HG02885 (cell line): Measurements from ENCODE around the gene ERBB4.
"Not testable (repeated sequence)": the region's sequence is repeated elsewhere in the genome, so short reads cannot be mapped to it uniquely, and the experiment has no call there.

Source experiments
- ATAC-seq: cut with Tn5 transposase; IDR thresholded peaks from one replicate; pipeline ENCODE4 v1.9.1; 2021; ENCODE audit warnings: mild to moderate bottlenecking; ENCODE audit not compliant: unreplicated experiment, poor library complexity

The ERBB4 gene

GRCh38 chr2:211564441-211564840 lies 974.2 kb downstream of the ERBB4 start:
- no peak for ATAC-seq

GRCh38 chr2:211545582-211545981 lies 993.0 kb downstream of the ERBB4 start:
- no peak for ATAC-seq

- ATAC-seq, result no peak
These were observed 1004.0 kb downstream of the ERBB4 start for GRCh38 chr2:211534632-211535031.

- not testable (repeated sequence) for ATAC-seq
These were observed 1014.4 kb downstream of the ERBB4 start for GRCh38 chr2:211524248-211524647.

GRCh38 chr2:211516537-211516936 lies 1022.1 kb downstream of the ERBB4 start:
- no peak for ATAC-seq

GRCh38 chr2:211514049-211514448 lies 1024.6 kb downstream of the ERBB4 start:
- no peak for ATAC-seq

GRCh38 chr2:211513446-211513845 lies 1025.2 kb downstream of the ERBB4 start:
- ATAC-seq, result no peak

GRCh38 chr2:211512806-211513205 lies 1025.8 kb downstream of the ERBB4 start:
- ATAC-seq, result no peak

GRCh38 chr2:211503856-211504255 lies 1034.7 kb downstream of the ERBB4 start:
- ATAC-seq, result peak; percentile 77

- ATAC-seq, result no peak
These were observed 1035.4 kb downstream of the ERBB4 start for GRCh38 chr2:211503198-211503597.

- ATAC-seq, result no peak
These were observed 1039.9 kb downstream of the ERBB4 start for GRCh38 chr2:211498551-211499205.

- no peak for ATAC-seq
These were observed 1043.3 kb downstream of the ERBB4 start for GRCh38 chr2:211495339-211495738.

- ATAC-seq, result no peak
These were observed 1044.1 kb downstream of the ERBB4 start for GRCh38 chr2:211494536-211494935.

GRCh38 chr2:211494085-211494484 lies 1044.5 kb downstream of the ERBB4 start:
- ATAC-seq, result no peak

- no peak for ATAC-seq
These were observed 1050.9 kb downstream of the ERBB4 start for GRCh38 chr2:211487733-211488132.

GRCh38 chr2:211479536-211480150 lies 1059.0 kb downstream of the ERBB4 start:
- ATAC-seq, result no peak

GRCh38 chr2:211477537-211478275 lies 1060.9 kb downstream of the ERBB4 start:
- ATAC-seq, result no peak

- ATAC-seq, result no peak
These were observed 1065.5 kb downstream of the ERBB4 start for GRCh38 chr2:211473116-211473515.

GRCh38 chr2:211469664-211470059 lies 1068.9 kb downstream of the ERBB4 start:
- ATAC-seq, result no peak

GRCh38 chr2:211468877-211469663 lies 1069.5 kb downstream of the ERBB4 start:
- ATAC-seq, result no peak

GRCh38 chr2:211468217-211468616 lies 1070.4 kb downstream of the ERBB4 start:
- ATAC-seq, result no peak
